Measurements from ENCODE around the gene CLDN10.

The CLDN10 gene

DNA sequence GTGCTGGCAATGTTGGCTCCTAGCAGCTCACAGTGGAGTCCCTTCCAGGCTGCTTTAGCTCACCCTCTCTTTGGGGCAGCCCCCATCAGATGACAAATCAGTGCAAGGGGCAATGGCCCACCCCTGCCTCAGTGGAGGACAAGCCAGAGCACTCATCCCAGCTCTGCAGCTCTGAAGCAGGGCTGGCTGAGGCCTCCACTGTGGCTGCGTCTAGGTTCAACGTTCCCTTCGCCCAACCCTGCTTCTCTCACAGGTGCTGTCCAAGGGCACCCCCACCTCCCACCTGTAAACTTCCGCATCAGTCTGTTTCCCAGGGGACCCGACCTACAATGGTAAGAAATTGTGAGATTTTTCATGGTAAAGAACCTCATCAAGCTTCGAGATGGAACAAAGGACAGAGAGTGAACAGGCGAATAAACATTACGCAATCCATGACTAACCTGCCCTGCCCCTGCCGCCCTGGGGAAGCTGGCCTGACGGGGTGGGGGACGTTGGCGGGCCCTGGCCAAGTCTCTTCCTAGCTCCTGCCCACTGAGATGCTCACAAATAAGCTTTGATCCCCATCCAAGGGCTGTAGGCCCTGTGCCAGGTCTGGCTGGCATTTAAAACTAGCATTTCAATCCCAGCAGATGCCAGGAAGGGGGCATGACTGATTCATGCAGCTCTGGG is 51.5 kb downstream of the CLDN10 start:
- peak; percentile 55 for DNase-seq

DNA sequence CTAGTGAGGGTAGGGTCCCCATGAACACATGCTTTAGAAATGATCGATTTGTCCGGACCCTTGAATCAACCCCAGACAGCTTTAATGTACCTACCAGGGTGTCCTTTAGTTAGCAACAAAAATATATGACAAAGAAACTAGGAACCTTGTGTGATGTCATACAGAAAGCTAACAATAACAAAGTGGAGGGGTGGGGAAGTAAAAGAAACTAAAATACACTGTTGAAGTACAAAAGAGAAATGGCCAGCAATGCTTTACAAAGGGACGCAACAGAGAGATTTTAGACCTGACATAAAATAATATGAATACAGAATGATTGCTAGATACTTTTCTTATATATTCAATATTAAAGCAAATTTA is 52.0 kb downstream of the CLDN10 start:
- DNase-seq = no peak

DNA sequence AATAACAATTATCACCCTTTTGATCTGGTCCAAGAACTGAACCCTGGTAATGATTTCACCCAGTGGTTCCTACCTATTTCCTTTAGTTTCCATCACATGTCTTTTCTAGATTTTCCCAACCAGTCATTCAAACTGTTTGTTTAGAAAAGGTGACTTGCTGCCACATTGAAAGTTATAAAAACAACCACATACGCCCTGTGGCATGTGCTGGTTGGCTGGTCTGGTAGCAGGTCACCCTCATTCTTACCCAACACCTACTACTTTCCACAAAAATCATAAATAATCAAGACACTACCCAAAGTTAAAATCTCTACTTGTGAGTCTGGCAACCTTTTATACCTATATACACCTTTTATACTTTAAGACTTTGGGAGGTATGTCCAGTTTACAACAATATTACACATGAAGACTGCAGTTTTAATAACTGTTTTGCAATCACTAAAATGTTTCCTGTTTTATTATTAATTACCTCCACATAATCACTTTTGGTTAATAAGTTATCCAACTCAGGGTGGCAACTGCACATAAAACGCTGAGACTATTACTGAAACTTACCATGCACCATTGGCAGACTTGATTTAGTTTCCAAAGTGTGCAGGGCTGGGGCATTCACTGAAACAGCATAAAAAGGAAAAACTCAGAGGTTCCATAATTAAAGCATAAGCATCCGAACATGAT is 53.1 kb downstream of the CLDN10 start:
- DNase-seq = no peak

- DNase-seq = no peak
Measured at GRCh38 chr13:95607366-95607765, 54.8 kb downstream of the CLDN10 start.

GRCh38 chr13:95608640-95609323 is 56.3 kb downstream of the CLDN10 start:
- no peak for DNase-seq

DNA sequence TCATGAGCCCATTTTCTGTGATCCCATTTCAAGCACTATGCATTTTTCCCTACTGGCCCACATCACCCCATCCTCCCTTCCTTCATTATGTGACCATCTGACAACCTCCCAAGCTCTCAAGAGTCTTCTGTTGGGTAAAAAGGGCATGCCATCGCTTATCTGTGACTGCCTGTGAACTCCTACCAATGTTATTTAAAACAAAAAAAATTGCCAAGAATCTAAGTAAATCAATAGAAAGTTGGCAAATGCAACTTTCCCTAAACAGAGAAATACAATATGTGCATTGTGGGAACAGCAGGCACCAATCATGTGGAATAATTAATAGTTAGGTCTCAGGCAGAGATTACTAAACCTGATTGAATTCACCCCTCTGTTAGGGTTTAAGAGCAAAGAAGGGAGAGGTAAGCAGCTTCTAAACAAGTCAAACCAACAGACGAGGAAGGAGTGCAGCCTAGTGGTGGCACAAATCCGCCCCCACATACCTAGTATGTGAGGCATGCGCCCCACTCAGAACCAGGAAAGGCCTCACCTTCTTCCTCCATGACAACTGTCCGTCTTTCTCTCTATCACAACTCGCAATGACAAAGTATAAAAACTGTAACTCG is 62.2 kb downstream of the CLDN10 start:
- no peak for DNase-seq

GRCh38 chr13:95615539-95615938 is 63.0 kb downstream of the CLDN10 start:
- DNase-seq = no peak

GRCh38 chr13:95620030-95620824 is 67.7 kb downstream of the CLDN10 start:
- no peak for DNase-seq

DNA sequence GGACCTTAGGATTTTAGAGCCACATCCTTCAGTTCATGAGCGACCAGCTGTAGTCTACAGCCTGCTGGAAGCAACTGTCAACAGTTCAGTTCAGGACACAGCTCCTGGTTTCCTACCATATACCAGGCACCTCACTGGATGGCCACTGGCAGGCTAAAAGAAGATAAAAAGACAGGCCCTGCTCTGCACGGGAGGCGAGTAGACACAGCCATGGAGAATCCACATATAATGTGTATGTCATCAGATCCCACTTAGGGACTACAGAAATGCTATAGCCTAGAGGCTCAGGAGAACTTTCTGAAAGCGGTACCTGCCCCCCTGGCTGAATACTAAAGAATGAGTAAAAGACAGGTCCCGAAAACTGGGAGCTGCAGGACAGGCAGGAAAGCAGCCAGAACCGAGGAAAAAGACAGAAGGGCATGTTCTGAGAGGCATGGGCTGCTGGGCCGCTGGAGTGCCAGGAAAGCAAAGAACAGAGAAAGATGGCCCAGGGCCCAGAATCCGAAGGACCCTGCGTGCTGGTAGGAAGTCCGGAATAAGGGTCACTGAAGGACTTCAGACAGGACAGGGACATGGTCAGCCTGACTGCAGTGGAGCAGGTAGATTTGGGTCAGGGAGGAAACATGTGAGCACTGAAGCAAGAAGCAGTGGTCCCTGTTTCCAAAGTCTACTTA is 68.4 kb downstream of the CLDN10 start:
- DNase-seq = no peak

GRCh38 chr13:95623141-95623540 is 70.6 kb downstream of the CLDN10 start:
- no peak for DNase-seq

DNA sequence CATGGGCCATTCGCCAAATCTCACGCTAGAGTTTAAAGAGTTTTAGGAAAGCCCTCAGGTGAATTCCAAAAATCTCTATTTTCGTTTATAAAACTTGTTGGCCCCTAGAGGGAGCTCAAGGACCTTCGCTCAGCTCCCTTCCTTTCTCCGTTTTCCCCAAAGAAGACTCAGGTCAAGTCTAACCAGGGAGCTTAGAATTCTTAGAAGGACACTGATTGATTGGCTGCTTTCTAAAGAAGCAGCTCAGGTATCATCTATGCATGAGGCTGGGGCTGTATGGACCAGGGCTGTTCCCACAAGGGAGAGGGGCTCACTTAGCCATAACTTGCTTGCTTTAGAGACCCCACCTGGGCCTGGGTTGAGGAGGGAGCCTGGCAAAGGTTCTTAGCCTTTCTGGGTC is 71.5 kb downstream of the CLDN10 start:
- no peak for DNase-seq

GRCh38 chr13:95626768-95627167 is 74.2 kb downstream of the CLDN10 start:
- no peak for DNase-seq

- DNase-seq = no peak
Measured at GRCh38 chr13:95627590-95627989, 75.1 kb downstream of the CLDN10 start.

GRCh38 chr13:95628488-95628887 is 76.0 kb downstream of the CLDN10 start:
- DNase-seq = no peak

DNA sequence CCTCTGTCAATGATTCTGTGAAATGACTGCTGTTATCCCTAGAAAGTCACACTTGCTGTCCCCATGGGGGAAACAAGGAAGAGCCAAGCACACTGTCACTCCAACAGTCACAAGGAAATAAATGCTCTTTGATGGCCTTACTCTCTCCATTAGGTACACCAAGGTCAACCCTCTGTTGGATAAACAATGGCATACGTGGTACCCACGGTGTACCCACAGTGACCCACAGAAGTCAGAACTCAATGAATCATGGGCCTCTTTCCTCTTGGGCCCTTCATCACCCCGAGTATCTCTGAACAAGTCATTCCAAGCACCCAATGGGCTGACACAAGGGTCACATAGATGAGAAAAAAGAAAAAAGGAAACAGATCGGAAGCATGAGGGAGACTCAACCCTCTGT is 76.6 kb downstream of the CLDN10 start:
- DNase-seq = no peak

Measured in T1000 (cell line).